Gastrocnemius medialis (tissue), 4 donors: ENCODE measurements around the gene DNAH17.

ENCODE experiments used
- POLR2A ChIP-seq, 2 donors: fragments of 450-650 bp; IDR thresholded peaks; one replicate each; pipeline ENCODE4 v1.6.1; 2017; ENCODE audit warnings: antibody characterized with exemption in 2 of 2, mild to moderate bottlenecking in 2 of 2, moderate library complexity in 2 of 2
- TF ChIP-seq, protein P1 (sequence below), 5 experiments: fragments of 450-650 bp in 3 of 5; fragments of 200-600 bp in 2 of 5; sonication (generic) in 2 of 5; IDR thresholded peaks in 4 of 5; conservative IDR thresholded peaks in 1 of 5; 1 replicate in 4 of 5; 2 replicates in 1 of 5; pipeline ENCODE4 v1.5.1; 2016 to 2019; ENCODE audit warnings: antibody characterized with exemption in 5 of 5, mild to moderate bottlenecking in 3 of 5, moderate library complexity in 3 of 5

DNA sequence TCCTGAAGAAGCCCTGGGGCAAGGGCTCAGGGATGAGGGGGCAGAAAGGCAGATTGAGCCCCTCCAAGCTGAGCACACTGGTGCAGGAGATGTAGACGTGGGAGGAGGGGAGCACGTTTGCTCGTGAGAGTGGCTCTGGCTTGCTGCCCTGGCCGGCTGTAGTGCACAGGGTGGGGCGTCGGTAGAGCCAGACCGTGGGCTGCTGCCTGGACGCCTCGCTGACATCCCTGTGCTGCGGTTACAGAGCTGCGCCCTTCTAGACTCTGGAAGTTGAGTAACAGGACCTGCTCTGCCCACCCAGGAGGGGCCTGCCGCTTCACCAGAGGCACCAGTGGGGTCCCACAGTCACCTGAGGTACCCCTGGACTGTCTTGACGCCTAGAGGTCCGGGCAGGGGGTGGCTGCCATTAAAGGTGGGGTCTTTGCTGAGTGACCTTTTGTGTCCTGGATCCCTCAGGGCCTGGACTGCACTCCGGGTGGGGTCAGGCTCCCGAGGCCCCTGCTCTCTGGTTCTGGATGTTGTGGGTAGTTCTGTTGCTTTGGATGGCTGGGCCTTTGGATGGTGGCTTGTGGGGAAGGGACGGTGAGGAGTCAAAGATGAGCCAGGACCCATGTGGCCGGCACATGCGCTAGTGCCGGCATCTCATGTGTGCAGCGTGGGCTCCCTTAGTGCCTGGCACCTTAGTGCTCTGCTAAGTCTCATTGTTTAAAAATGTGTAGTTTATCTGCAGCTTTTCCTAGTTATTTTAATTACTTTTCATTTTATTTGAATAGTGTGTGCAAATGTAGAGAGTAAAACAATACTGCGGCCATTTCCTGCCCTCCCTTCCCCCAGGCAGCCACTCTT is 157.0 kb downstream of the DNAH17 start:
- TF ChIP-seq, protein P1, sequence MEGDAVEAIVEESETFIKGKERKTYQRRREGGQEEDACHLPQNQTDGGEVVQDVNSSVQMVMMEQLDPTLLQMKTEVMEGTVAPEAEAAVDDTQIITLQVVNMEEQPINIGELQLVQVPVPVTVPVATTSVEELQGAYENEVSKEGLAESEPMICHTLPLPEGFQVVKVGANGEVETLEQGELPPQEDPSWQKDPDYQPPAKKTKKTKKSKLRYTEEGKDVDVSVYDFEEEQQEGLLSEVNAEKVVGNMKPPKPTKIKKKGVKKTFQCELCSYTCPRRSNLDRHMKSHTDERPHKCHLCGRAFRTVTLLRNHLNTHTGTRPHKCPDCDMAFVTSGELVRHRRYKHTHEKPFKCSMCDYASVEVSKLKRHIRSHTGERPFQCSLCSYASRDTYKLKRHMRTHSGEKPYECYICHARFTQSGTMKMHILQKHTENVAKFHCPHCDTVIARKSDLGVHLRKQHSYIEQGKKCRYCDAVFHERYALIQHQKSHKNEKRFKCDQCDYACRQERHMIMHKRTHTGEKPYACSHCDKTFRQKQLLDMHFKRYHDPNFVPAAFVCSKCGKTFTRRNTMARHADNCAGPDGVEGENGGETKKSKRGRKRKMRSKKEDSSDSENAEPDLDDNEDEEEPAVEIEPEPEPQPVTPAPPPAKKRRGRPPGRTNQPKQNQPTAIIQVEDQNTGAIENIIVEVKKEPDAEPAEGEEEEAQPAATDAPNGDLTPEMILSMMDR (IDR thresholded peaks at IDR 0.05 in 4 of 5, conservative IDR thresholded peaks at IDR 0.05 in 1 of 5), result no peak
- TF ChIP-seq POLR2A (IDR thresholded peaks at IDR 0.05), result no peak
